Activated naive CD8-positive, alpha-beta T cell (primary cell): ENCODE measurements around the gene CMTM8.

Experiments used
- H3K27ac Mint-ChIP-seq: one replicate; pipeline ENCODE4 v1.8.0; 2021; ENCODE audit warnings: mixed read lengths
- H3K27me3 Mint-ChIP-seq: one replicate; pipeline ENCODE4 v1.8.0; 2021; ENCODE audit warnings: mixed read lengths
- H3K36me3 Mint-ChIP-seq: one replicate; pipeline ENCODE4 v1.8.0; 2021; ENCODE audit warnings: mixed read lengths
- H3K4me1 Mint-ChIP-seq: one replicate; pipeline ENCODE4 v1.8.0; 2021; ENCODE audit warnings: low read depth, mixed read lengths
- H3K4me3 Mint-ChIP-seq: one replicate; pipeline ENCODE4 v1.8.0; 2021; ENCODE audit warnings: mild to moderate bottlenecking, mixed read lengths
- H3K9me3 Mint-ChIP-seq: one replicate; pipeline ENCODE4 v1.8.0; 2021; ENCODE audit warnings: low read depth, mixed read lengths

CMTM8 gene

DNA sequence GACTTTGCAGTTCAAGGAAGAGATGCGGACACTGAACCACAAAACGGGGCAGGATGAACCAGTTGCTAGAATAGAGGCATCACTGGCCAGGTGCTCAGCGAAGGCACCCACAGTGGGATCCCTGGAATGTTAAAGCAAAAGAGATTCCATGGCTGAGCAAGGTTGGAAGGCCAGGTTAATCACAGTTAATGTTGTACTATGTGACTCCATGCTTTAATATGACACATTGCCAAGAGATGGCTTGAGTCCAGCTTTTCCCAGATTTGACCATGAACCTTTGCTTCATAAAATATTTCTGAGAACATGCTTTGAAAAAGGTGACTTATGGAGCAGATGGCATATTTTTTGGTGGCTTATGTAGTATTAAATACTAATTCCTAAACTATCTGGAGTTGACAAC is 77.0 kb downstream of the CMTM8 start:
- H3K27ac Mint-ChIP-seq = no peak overlapping the region

DNA sequence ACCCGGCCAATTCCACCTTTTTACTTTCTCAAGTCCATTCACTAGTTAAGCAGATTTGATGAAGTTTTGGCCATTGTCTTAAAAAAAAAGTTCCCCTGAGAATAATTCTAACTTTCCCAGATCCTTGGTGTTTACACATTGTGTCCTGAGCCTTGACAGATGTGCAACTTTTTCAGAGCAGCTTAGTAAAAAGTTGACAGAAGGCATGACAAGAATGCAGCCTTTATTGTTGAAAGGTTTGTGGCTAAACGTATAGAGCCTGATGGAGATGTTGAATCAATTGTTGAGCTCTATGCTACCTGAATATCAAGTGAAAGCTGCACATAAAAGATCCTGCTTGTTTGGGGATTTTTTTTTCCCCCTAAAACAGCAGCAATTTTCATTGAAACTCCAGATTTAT is 77.8 kb downstream of the CMTM8 start:
- H3K27ac Mint-ChIP-seq = no peak overlapping the region
- H3K9me3 Mint-ChIP-seq = no peaks in the 10 kb centered on the region
- peaks cover 44% of the 10 kb centered on the region for H3K4me1 Mint-ChIP-seq
- H3K36me3 Mint-ChIP-seq = peaks cover 6% of the 10 kb centered on the region
- H3K27me3 Mint-ChIP-seq = no peaks in the 10 kb centered on the region
- no peak overlapping the region for H3K4me3 Mint-ChIP-seq

More for the DNA sequence above, 77.0 kb downstream of the CMTM8 start:
- H3K9me3 Mint-ChIP-seq = no peaks in the 10 kb centered on the region
- no peaks in the 10 kb centered on the region for H3K27me3 Mint-ChIP-seq
- peaks cover 6% of the 10 kb centered on the region for H3K36me3 Mint-ChIP-seq
- H3K4me1 Mint-ChIP-seq = peaks cover 39% of the 10 kb centered on the region
- H3K4me3 Mint-ChIP-seq = no peak overlapping the region

DNA sequence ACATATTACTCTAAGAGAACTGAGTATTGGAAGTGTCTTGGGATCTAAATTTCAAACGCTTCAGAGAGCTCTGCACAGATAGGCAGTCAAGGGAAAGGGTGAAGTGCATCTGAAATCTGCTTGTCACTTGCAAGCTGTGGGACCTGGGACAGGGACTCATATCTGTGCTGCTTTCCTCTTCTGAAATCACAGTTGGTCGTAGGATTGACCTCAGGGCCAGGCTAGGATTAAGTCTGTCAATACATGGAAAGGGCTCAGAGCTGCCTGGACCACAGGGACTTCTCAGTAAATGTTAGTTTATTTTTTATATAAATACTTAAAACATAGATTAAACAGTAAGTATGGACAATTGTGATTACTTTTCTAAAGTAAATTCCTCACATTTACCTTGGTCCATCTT is 78.5 kb downstream of the CMTM8 start:
- H3K27me3 Mint-ChIP-seq = no peaks in the 10 kb centered on the region
- H3K36me3 Mint-ChIP-seq = peaks cover 6% of the 10 kb centered on the region
- H3K4me3 Mint-ChIP-seq = no peak overlapping the region
- H3K4me1 Mint-ChIP-seq = peaks cover 38% of the 10 kb centered on the region
- no peaks in the 10 kb centered on the region for H3K9me3 Mint-ChIP-seq
- no peak overlapping the region for H3K27ac Mint-ChIP-seq

DNA sequence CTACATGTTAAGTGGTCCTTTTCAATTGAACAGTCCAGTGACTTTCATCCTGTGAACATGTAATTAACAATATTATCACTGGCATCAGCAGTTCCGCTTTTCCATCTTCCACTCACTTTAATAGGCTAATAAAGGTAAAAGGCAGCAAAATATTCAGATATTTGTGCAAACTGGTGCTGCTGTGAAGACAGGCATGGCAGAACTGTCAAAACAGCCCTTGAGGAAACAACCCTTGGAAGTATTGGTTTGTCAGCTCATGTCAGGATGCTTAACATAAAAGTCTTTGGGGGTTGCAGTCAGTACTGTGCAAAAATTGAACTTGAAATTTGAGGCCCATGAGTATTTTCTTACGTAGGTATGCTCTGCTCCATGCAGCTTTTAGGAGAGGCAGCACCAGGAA is 81.1 kb downstream of the CMTM8 start:
- Mint-ChIP-seq H3K36me3 (peaks cover 3% of the 10 kb centered on the region), H3K27me3 (no peaks in the 10 kb centered on the region), H3K4me1 (peaks cover 14% of the 10 kb centered on the region), H3K27ac (no peak overlapping the region), H3K9me3 (no peaks in the 10 kb centered on the region), H3K4me3 (no peak overlapping the region)

DNA sequence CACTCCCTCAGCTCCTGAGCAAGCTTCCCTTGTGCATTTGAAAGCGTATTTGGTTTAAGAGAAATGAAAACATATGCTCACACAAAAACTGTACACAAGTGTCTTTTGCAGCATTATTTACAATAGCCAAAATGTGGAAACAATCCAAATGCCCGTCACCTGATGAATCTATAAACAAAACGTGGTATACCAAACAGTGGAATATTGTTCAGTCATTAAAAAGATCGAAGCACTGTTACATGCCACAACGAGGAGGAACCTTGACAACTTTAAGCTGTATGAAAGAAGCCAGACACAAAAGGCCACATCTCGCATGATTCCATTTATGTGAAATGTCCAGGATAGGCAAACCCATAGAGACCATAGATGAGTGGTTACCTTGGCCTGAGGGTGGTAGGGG is 81.6 kb downstream of the CMTM8 start:
- Mint-ChIP-seq H3K27ac (no peak overlapping the region), H3K27me3 (no peaks in the 10 kb centered on the region), H3K9me3 (no peaks in the 10 kb centered on the region), H3K4me1 (peaks cover 14% of the 10 kb centered on the region), H3K36me3 (peaks cover 3% of the 10 kb centered on the region), H3K4me3 (no peak overlapping the region)

DNA sequence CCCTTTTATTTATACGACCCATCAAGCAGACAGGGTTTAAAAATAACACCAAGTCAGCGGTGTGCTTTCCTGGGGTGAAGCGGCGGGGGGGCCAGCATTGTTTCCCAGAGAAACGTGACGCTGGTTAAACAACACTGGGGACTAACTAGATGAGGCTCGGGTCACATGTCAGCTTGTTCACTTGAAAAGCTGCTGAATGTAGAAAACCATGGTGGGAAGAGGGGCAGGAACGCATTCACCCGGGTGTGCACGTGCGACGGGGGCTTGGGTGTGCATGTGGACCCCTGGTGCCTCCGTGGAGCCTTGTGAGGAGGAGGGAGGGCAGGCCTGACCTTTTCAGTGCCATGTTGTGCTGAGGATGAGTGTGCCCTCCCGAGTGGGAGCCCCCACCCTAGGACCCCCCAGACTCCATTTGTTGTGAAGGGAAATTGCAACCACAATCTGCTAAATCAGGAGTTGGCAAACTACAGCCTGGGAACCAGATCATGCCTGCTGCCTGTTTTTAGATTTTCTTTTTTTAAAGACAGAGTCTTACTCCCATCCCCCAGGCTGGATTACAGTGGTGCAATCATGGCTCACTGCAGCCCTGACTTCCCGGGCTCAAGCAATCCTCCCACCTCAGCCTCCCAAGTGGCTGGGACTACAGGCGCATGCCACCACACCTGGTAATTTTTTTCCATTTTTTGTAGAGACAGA is 82.8 kb downstream of the CMTM8 start:
- Mint-ChIP-seq H3K9me3 (no peaks in the 10 kb centered on the region), H3K27ac (no peak overlapping the region), H3K27me3 (no peaks in the 10 kb centered on the region), H3K4me3 (no peak overlapping the region), H3K36me3 (peaks cover 3% of the 10 kb centered on the region), H3K4me1 (peaks cover 14% of the 10 kb centered on the region)

DNA sequence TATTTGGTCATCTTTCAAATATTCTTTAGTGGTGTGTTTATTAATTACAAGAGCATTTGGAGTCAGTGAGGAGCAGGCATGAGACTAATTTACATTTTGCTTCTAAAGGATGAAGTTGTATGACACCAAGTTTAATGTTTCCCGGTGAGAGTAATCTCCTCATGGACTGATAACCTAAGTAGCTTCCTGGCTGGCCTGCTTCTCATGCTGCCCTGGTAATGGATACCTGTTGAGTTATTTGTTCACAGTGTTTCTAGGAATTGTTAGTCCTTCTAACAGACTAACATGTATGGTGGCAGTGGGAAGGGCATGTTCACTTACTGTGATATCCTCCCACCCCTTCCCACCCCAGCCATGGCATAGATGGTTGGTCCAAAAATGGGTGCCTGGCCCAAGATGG is 83.8 kb downstream of the CMTM8 start:
- Mint-ChIP-seq H3K9me3 (no peaks in the 10 kb centered on the region), H3K36me3 (peaks cover 3% of the 10 kb centered on the region)

DNA sequence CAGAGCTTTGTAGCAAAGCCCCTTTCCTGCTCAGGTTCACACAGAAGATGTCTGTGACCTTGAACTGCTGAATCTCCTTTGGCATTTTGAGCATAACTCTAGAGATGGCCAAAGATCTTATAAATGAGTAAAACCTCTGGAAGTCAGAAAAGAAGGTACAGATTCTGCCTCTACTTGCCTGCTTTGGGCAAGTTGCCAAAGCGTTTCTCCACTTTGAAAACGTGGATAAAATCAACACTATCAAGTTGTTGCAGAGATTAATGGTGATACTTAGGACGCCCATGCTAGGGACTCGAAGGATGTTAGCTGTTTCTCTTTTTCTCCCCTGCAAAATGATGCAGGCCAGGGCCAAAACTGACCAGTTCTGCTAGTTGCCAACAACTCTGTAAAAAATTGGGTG is 85.1 kb downstream of the CMTM8 start:
- no peaks in the 10 kb centered on the region for H3K27me3 Mint-ChIP-seq
- no peak overlapping the region for H3K4me3 Mint-ChIP-seq
- H3K9me3 Mint-ChIP-seq = no peaks in the 10 kb centered on the region
- peaks cover 14% of the 10 kb centered on the region for H3K4me1 Mint-ChIP-seq
- H3K36me3 Mint-ChIP-seq = peaks cover 7% of the 10 kb centered on the region
- H3K27ac Mint-ChIP-seq = no peak overlapping the region

More for the DNA sequence above, 83.8 kb downstream of the CMTM8 start:
- H3K4me1 Mint-ChIP-seq = peaks cover 14% of the 10 kb centered on the region
- no peak overlapping the region for H3K27ac Mint-ChIP-seq
- H3K4me3 Mint-ChIP-seq = no peak overlapping the region
- H3K27me3 Mint-ChIP-seq = no peaks in the 10 kb centered on the region

DNA sequence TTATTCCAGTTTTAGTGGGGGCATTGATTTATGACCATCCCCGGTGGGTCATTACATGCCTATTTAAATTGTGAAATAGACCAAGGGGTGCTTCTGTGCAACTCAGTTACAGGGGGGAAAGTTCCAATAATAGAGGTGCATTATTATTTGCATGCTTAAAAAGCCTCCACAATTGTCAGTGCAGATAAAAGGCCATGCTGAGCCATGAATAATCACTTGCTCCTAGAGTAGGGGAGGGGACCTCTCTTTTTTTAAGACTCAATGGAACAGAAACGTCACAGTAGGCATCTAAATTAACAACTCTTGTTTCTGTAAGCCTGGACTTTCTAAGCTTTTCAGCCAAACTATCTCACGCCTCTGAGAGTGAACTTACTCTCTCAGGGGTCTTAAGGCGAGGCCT is 86.7 kb downstream of the CMTM8 start:
- H3K36me3 Mint-ChIP-seq = peaks cover 5% of the 10 kb centered on the region
- peaks cover 6% of the 10 kb centered on the region for H3K4me1 Mint-ChIP-seq
- no peak overlapping the region for H3K27ac Mint-ChIP-seq
- no peaks in the 10 kb centered on the region for H3K27me3 Mint-ChIP-seq
- no peaks in the 10 kb centered on the region for H3K9me3 Mint-ChIP-seq
- no peak overlapping the region for H3K4me3 Mint-ChIP-seq

DNA sequence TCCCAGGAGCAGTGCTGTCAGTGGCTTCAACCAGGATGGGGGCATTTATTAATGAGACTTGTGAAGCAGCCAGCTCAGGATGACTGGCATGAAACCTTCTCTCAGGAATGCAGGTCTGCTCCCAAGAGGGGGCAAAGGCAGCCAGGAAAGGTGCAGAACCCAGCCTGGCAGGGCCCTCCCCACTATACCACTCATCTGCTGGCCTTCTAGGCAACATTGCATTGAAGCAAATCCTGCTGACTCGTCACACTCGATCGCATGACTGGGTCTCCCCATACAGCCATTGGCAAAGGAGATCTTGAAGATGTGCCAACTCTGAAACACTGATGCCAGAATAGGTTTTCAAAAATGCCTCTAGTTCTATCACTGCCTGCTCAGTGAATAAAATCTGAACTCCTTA is 87.4 kb downstream of the CMTM8 start:
- no peak overlapping the region for H3K4me3 Mint-ChIP-seq
- peaks cover under 1% of the 10 kb centered on the region for H3K4me1 Mint-ChIP-seq
- H3K36me3 Mint-ChIP-seq = peaks cover 5% of the 10 kb centered on the region
- no peaks in the 10 kb centered on the region for H3K27me3 Mint-ChIP-seq
- no peak overlapping the region for H3K27ac Mint-ChIP-seq
- no peaks in the 10 kb centered on the region for H3K9me3 Mint-ChIP-seq

DNA sequence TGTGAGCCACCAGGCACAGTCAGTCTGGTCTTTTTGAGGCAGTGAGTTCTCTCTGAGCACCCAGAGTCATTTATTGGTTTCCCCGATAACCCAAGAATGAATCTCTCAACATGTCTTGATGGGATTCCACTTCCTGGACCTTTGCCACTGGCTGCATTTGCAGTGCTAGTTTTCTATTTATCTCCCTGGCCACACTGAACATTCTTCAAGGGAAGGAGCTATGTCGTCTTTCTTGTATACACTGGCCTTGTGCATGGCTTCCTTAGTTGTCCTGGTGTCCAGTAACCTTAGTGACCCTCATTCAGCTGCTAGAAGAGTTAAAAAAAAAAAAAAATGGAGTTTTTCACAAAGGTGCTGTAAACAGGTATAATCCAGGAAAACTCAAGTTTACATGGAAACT is 88.3 kb downstream of the CMTM8 start:
- Mint-ChIP-seq H3K27ac (no peak overlapping the region), H3K36me3 (peaks cover 5% of the 10 kb centered on the region), H3K9me3 (no peaks in the 10 kb centered on the region), H3K4me3 (no peak overlapping the region), H3K27me3 (no peaks in the 10 kb centered on the region), H3K4me1 (peaks cover 6% of the 10 kb centered on the region)

DNA sequence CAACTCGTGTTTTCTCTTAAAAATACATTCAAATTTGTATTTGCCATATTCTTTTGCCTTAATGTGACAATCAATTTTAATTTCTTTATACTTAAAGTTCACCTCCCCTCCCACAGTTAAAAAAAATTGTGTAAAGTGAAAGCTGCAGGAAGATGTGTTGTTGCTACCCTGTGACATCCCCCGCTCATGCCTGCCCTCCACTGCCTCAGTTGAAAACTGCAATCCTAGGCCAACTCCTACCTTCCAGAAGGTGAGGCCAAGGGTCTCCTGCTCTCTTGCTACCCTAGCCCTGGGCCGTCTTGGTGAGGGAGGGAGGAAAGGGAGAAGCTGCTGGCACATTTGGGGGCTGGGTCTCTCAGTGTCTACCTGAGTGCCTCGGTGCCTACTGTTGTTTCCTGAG is 96.2 kb downstream of the CMTM8 start:
- H3K9me3 Mint-ChIP-seq = no peaks in the 10 kb centered on the region
- H3K4me1 Mint-ChIP-seq = peaks cover 30% of the 10 kb centered on the region
- no peaks in the 10 kb centered on the region for H3K27me3 Mint-ChIP-seq
- no peak overlapping the region for H3K4me3 Mint-ChIP-seq
- H3K36me3 Mint-ChIP-seq = no peaks in the 10 kb centered on the region
- no peak overlapping the region for H3K27ac Mint-ChIP-seq

DNA sequence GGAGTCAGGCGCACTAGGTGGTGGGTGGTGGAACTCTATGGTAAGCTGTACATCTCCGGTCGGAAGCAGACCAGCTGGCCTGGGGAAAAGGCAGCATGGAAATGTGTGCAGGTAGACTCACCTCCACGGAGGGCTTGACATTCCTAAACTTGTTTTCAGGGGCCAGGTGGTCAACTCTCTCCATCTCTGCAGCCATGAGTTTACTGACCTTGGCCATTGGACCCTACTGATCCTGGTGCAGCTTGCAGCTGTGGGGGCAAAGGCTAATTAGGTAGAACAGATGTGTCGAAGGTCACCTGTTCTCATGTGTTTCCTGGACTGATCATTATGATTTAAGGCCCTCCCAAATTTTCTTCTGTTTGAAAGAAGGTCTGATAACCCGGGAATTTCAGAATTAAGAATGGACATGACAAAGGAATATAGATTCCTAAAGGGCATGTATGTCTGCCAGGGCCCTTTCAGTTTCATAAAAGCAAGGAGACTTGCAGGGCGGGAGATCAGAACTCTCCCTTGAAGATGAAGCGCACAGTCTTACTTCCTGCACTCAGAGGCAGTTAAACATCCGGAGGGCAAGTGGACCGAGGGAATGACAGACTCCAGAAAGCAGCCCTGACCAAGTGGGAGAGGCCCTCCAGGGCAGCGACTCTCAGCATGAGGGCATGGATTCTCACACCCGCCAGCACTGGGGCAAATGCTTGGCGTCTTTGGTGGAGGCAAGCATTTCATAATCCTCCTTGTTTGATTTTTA is 97.1 kb downstream of the CMTM8 start:
- Mint-ChIP-seq H3K4me1 (peaks cover 30% of the 10 kb centered on the region), H3K9me3 (no peaks in the 10 kb centered on the region), H3K27ac (peak overlapping the region; percentile 54), H3K27me3 (no peaks in the 10 kb centered on the region), H3K4me3 (peak overlapping the region; percentile 22), H3K36me3 (no peaks in the 10 kb centered on the region)

DNA sequence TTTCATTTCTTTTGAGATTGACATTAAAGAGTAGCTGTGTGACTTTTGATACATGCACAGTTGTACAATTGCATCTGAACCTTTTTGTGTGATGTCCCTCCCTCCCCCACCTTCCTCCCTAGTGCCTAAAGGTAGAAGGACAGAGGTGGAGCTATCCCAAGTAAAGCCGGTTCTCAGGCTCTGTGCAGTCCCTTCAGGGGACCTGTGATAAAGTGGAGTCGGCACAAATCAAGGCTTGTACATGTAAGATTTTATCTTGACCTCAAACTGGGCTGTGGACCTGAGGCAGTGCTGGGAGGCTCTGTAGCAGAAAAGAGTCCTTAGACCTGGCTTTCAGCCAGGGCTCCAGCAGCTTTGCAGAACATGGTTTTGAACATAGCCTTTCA is 97.6 kb downstream of the CMTM8 start:
- Mint-ChIP-seq H3K27ac (no peak overlapping the region), H3K9me3 (no peaks in the 10 kb centered on the region), H3K27me3 (no peaks in the 10 kb centered on the region), H3K4me1 (peaks cover 28% of the 10 kb centered on the region), H3K4me3 (no peak overlapping the region), H3K36me3 (no peaks in the 10 kb centered on the region)

DNA sequence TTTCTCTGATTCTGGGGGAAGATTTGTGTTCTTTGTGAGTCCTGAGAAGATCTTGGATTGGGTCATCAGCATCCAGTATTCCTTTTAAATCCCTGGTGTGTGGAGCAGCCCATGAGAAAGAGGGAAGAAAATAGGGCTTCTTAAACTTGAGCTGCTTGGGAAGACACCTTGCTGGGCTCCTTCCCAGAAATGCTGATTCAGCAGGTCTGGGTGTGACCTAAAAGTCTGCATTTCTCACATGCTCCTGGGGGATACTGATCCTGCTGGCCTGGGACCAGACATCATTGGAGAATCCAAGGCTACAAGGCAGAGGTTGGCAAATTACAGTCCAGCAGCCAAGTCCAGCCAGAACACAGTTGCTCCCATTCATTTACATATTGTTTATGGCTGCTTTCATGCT is 99.0 kb downstream of the CMTM8 start:
- H3K4me3 Mint-ChIP-seq = no peak overlapping the region
- no peaks in the 10 kb centered on the region for H3K27me3 Mint-ChIP-seq
- H3K9me3 Mint-ChIP-seq = no peaks in the 10 kb centered on the region
- H3K4me1 Mint-ChIP-seq = peaks cover 22% of the 10 kb centered on the region
- H3K27ac Mint-ChIP-seq = no peak overlapping the region
- no peaks in the 10 kb centered on the region for H3K36me3 Mint-ChIP-seq

DNA sequence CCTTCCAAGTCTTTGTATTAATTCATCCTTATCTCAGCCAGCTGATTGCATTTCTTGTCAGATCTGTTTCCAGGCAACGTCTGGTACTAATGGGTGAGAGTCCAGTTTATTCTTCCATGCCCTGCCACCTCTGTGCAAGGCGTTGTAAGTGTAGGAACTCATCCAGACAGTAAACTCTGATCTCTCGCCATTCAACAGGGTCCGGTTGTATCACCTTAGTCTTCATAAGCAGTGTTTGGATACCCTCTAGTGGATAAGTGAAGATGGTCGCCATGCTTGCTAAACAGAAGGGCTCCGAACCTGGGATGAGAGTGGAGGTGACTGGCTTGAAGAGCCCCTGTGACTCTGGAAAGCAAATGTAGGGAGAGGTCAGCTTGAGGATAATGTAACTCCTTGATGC is 101.6 kb downstream of the CMTM8 start:
- Mint-ChIP-seq H3K36me3 (no peaks in the 10 kb centered on the region), H3K27ac (no peak overlapping the region), H3K4me3 (no peak overlapping the region), H3K9me3 (no peaks in the 10 kb centered on the region), H3K27me3 (no peaks in the 10 kb centered on the region), H3K4me1 (peaks cover 18% of the 10 kb centered on the region)
